HL-60 (cell line): Measurements from ENCODE around the gene SCAMP3.
"Not testable (repeated sequence)": the region's sequence is repeated elsewhere in the genome, so short reads cannot be mapped to it uniquely, and the experiment has no call there.

Experiments used
- CTCF ChIP-seq: IDR thresholded peaks from one replicate; pipeline ENCODE4 v1.5.1; 2011; ENCODE audit warnings: low read length, control low read depth, inconsistent platforms; ENCODE audit not compliant: insufficient read depth
- POLR2AphosphoS5 ChIP-seq: IDR thresholded peaks from 2 replicates; pipeline ENCODE4 v1.6.1; 2012; ENCODE audit warnings: low read depth
- REST ChIP-seq: IDR thresholded peaks from 2 replicates; pipeline ENCODE4 v1.6.1; 2012; ENCODE audit warnings: low read depth; ENCODE audit not compliant: insufficient replicate concordance

GRCh38 chr1:155246796-155247195 lies 15.4 kb downstream of the SCAMP3 start:
- TF ChIP-seq REST, POLR2AphosphoS5, CTCF: not testable (repeated sequence)
